H1 (cell line): Measurements from ENCODE around the gene DBH. TPM values are rescaled to one million over a fixed set of nuclear protein-coding genes. Genes with fewer than 3 reads are reported as not detected.

Experiments
- CBX8 ChIP-seq: fragments of 300-800, 300-1000 bp; sonication (generic); IDR thresholded peaks from 2 replicates; pipeline ENCODE4 v1.7.1; 2016; ENCODE audit warnings: low read depth, low read length, borderline replicate concordance
- EZH2 ChIP-seq: fragments of 200-600 bp; sonication (generic); IDR thresholded peaks from 2 replicates; pipeline ENCODE4 v1.7.1; 2012; ENCODE audit warnings: low read depth, mild to moderate bottlenecking, moderate library complexity, low read length, inconsistent platforms; ENCODE audit not compliant: severe bottlenecking
- PHF8 ChIP-seq: fragments of 200-600 bp; sonication (generic); conservative IDR thresholded peaks from 2 replicates; pipeline ENCODE4 v1.7.1; 2012; ENCODE audit warnings: low read depth, mild to moderate bottlenecking, inconsistent platforms, low read length, moderate library complexity
- RBBP5 ChIP-seq: IDR thresholded peaks from 2 replicates; pipeline ENCODE4 v1.7.1; 2012; ENCODE audit warnings: low read depth, mild to moderate bottlenecking, inconsistent platforms, low read length, moderate library complexity, borderline replicate concordance
- SP4 ChIP-seq: IDR thresholded peaks from 2 replicates; pipeline ENCODE4 v1.6.1; 2012; ENCODE audit warnings: low read length, inconsistent platforms
- polyA plus RNA-seq, 7 experiments: library from polyadenylated mRNA; depleted of rRNA in 3 of 7; stranded (reverse) in 5 of 7; unstranded in 2 of 7; fragments of >200 nt in 5 of 7; fragments of 200-250 nt in 2 of 7; gene quantifications; 1 replicate in 5 of 7; 2 replicates in 1 of 7; 4 replicates in 1 of 7; pipeline versions ENCODE4 v1.2.1 to v1.2.3, GENCODE V29; 2011 to 2013; ENCODE audit warnings: missing spikeins in 2 of 7, mixed read lengths in 2 of 7
- total RNA-seq: library from RNA; stranded (reverse); fragmentation: NEBNext Ultra II Directional; extraction: Animal tissue kit (Norgen Biotek cat#: 25700); gene quantifications from 2 replicates; pipeline ENCODE4 v1.2.1, GENCODE V29; 2021

Gene DBH
- total and polyA plus RNA-seq, 2 of the 8 experiments (the other 6 are each of a cell fraction or from before 2014, with no cell fraction given) = 0.18 TPM; not detected in 1

- no peak for TF ChIP-seq EZH2
- no peak for TF ChIP-seq CBX8
- no peak for TF ChIP-seq SP4
- no peak for TF ChIP-seq PHF8
- no peak for TF ChIP-seq RBBP5
These were observed 4.6 kb downstream of the DBH start (continued) for GRCh38 chr9:133640580-133641395.
